ENCODE results near the gene ELL.

DNA sequence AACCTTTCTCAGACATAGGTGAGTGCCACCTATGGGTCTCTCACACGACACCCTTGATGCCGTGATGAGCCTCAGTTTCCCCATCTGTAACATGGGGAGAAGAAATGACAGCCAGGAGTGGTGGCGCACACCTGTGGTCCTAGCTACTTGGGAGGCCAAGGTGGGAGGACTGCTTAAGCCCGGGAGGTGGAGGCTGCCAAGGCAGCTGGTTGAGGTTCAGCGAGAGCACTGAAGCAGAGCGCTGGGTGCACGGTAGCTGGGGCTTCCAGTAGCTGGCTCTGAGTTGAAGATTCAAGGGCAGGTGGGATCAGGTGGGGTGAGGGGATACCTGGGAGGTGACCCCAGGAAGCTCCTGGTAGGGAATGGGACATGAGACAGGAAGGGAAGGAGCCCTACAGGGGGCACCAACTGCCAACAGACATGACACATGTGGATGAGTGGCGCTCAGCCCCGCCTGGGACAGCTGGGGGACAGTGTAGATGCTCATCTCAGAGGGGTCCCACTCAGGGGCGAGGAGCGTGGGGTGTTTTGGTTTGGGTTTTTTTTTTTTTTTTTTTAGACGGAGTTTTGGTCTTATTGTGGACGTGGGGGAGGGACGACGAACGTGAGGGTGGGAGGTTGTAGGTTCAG, 109.1 kb downstream of the ELL start:
- TF ChIP-seq FOSL1 (tag; conservative IDR thresholded peaks at IDR 0.05) (no peak), SMC3 (conservative IDR thresholded peaks at IDR 0.05; ENCODE audit: insufficient read depth, low read depth, low read length) (no peak), ZBTB26 (CRISPR knock-in tag; IDR thresholded peaks at IDR 0.05) (no peak), ZNF785 (CRISPR knock-in tag; IDR thresholded peaks at IDR 0.05) (no peak), TEAD4 (IDR thresholded peaks at IDR 0.05; ENCODE audit: low read length) (no peak), TEAD4 (CRISPR knock-in tag; IDR thresholded peaks at IDR 0.05; ENCODE audit: borderline replicate concordance) (no peak), TAF7 (tag; IDR thresholded peaks at IDR 0.05) (no peak), DACH1 (IDR thresholded peaks at IDR 0.05; ENCODE audit: partially characterized antibody) (no peak), MNT (conservative IDR thresholded peaks at IDR 0.05) (no peak), ZBTB43 (CRISPR knock-in tag; IDR thresholded peaks at IDR 0.05) (no peak), GATA2 (CRISPR knock-in tag; IDR thresholded peaks at IDR 0.05) (no peak), SNRNP70 (optimal IDR thresholded peaks at IDR 0.05; ENCODE audit: low read depth, low read length) (no peak)
- TF ChIP-seq, protein P1, sequence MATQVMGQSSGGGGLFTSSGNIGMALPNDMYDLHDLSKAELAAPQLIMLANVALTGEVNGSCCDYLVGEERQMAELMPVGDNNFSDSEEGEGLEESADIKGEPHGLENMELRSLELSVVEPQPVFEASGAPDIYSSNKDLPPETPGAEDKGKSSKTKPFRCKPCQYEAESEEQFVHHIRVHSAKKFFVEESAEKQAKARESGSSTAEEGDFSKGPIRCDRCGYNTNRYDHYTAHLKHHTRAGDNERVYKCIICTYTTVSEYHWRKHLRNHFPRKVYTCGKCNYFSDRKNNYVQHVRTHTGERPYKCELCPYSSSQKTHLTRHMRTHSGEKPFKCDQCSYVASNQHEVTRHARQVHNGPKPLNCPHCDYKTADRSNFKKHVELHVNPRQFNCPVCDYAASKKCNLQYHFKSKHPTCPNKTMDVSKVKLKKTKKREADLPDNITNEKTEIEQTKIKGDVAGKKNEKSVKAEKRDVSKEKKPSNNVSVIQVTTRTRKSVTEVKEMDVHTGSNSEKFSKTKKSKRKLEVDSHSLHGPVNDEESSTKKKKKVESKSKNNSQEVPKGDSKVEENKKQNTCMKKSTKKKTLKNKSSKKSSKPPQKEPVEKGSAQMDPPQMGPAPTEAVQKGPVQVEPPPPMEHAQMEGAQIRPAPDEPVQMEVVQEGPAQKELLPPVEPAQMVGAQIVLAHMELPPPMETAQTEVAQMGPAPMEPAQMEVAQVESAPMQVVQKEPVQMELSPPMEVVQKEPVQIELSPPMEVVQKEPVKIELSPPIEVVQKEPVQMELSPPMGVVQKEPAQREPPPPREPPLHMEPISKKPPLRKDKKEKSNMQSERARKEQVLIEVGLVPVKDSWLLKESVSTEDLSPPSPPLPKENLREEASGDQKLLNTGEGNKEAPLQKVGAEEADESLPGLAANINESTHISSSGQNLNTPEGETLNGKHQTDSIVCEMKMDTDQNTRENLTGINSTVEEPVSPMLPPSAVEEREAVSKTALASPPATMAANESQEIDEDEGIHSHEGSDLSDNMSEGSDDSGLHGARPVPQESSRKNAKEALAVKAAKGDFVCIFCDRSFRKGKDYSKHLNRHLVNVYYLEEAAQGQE (IDR thresholded peaks at IDR 0.05; ENCODE audit: borderline replicate concordance) = no peak
- TF ChIP-seq, protein P1 (CRISPR knock-in tag; IDR thresholded peaks at IDR 0.05; ENCODE audit: low read depth) = no peak
- TF ChIP-seq, protein P2, sequence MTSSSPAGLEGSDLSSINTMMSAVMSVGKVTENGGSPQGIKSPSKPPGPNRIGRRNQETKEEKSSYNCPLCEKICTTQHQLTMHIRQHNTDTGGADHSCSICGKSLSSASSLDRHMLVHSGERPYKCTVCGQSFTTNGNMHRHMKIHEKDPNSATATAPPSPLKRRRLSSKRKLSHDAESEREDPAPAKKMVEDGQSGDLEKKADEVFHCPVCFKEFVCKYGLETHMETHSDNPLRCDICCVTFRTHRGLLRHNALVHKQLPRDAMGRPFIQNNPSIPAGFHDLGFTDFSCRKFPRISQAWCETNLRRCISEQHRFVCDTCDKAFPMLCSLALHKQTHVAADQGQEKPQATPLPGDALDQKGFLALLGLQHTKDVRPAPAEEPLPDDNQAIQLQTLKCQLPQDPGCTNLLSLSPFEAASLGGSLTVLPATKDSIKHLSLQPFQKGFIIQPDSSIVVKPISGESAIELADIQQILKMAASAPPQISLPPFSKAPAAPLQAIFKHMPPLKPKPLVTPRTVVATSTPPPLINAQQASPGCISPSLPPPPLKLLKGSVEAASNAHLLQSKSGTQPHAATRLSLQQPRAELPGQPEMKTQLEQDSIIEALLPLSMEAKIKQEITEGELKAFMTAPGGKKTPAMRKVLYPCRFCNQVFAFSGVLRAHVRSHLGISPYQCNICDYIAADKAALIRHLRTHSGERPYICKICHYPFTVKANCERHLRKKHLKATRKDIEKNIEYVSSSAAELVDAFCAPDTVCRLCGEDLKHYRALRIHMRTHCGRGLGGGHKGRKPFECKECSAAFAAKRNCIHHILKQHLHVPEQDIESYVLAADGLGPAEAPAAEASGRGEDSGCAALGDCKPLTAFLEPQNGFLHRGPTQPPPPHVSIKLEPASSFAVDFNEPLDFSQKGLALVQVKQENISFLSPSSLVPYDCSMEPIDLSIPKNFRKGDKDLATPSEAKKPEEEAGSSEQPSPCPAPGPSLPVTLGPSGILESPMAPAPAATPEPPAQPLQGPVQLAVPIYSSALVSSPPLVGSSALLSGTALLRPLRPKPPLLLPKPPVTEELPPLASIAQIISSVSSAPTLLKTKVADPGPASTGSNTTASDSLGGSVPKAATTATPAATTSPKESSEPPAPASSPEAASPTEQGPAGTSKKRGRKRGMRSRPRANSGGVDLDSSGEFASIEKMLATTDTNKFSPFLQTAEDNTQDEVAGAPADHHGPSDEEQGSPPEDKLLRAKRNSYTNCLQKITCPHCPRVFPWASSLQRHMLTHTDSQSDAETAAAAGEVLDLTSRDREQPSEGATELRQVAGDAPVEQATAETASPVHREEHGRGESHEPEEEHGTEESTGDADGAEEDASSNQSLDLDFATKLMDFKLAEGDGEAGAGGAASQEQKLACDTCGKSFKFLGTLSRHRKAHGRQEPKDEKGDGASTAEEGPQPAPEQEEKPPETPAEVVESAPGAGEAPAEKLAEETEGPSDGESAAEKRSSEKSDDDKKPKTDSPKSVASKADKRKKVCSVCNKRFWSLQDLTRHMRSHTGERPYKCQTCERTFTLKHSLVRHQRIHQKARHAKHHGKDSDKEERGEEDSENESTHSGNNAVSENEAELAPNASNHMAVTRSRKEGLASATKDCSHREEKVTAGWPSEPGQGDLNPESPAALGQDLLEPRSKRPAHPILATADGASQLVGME (CRISPR knock-in tag; IDR thresholded peaks at IDR 0.05) = no peak
